WTC11 (cell line): Measurements from ENCODE around the gene TUT4.

ENCODE experiments used
- CBFB ChIP-seq: sonication (generic); formaldehyde crosslinking; IDR thresholded peaks from 2 replicates; pipeline ENCODE4 v1.8.1; 2022; ENCODE audit warnings: mild to moderate bottlenecking, low read depth, missing genetic modification reagents
- MYBL2 ChIP-seq: sonication (generic); formaldehyde crosslinking; IDR thresholded peaks from 2 replicates; pipeline ENCODE4 v1.8.1; 2023; ENCODE audit warnings: mild to moderate bottlenecking, moderate library complexity, missing genetic modification reagents
- RELA ChIP-seq: sonication (generic); formaldehyde crosslinking; IDR thresholded peaks from 2 replicates; pipeline ENCODE4 v1.8.1; 2022; ENCODE audit warnings: missing genetic modification reagents, mild to moderate bottlenecking, borderline replicate concordance
- ZNF425 ChIP-seq: fragments of 250-450 bp; sonication (Bioruptor Pico); conservative IDR thresholded peaks from 2 replicates; pipeline ENCODE4 v1.9.0; 2021; ENCODE audit warnings: mild to moderate bottlenecking
- TF ChIP-seq, protein P1 (sequence below): fragments of 200-600 bp; IDR thresholded peaks from 2 replicates; pipeline ENCODE4 v1.8.0; 2022; ENCODE audit warnings: antibody characterized with exemption
- TF ChIP-seq, protein P2 (sequence below): sonication (generic); formaldehyde crosslinking; IDR thresholded peaks from 2 replicates; pipeline ENCODE4 v1.8.1; 2023; ENCODE audit warnings: mild to moderate bottlenecking, missing genetic modification reagents, moderate library complexity
- TF ChIP-seq, protein P3 (sequence below): sonication (generic); formaldehyde crosslinking; IDR thresholded peaks from 2 replicates; pipeline ENCODE4 v1.8.0; 2022; ENCODE audit warnings: mild to moderate bottlenecking, missing genetic modification reagents
- TF ChIP-seq, protein P4 (sequence below): sonication (generic); formaldehyde crosslinking; conservative IDR thresholded peaks from 2 replicates; pipeline ENCODE4 v1.8.1; 2022; ENCODE audit warnings: mild to moderate bottlenecking, missing genetic modification reagents

- TF ChIP-seq, protein P1, sequence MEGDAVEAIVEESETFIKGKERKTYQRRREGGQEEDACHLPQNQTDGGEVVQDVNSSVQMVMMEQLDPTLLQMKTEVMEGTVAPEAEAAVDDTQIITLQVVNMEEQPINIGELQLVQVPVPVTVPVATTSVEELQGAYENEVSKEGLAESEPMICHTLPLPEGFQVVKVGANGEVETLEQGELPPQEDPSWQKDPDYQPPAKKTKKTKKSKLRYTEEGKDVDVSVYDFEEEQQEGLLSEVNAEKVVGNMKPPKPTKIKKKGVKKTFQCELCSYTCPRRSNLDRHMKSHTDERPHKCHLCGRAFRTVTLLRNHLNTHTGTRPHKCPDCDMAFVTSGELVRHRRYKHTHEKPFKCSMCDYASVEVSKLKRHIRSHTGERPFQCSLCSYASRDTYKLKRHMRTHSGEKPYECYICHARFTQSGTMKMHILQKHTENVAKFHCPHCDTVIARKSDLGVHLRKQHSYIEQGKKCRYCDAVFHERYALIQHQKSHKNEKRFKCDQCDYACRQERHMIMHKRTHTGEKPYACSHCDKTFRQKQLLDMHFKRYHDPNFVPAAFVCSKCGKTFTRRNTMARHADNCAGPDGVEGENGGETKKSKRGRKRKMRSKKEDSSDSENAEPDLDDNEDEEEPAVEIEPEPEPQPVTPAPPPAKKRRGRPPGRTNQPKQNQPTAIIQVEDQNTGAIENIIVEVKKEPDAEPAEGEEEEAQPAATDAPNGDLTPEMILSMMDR, result no peak
- no peak for TF ChIP-seq CBFB (CRISPR knock-in tag)
- TF ChIP-seq, protein P2, sequence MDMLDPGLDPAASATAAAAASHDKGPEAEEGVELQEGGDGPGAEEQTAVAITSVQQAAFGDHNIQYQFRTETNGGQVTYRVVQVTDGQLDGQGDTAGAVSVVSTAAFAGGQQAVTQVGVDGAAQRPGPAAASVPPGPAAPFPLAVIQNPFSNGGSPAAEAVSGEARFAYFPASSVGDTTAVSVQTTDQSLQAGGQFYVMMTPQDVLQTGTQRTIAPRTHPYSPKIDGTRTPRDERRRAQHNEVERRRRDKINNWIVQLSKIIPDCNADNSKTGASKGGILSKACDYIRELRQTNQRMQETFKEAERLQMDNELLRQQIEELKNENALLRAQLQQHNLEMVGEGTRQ (CRISPR knock-in tag), result no peak
- no peak for TF ChIP-seq ZNF425 (CRISPR knock-in tag)
- TF ChIP-seq, protein P3, sequence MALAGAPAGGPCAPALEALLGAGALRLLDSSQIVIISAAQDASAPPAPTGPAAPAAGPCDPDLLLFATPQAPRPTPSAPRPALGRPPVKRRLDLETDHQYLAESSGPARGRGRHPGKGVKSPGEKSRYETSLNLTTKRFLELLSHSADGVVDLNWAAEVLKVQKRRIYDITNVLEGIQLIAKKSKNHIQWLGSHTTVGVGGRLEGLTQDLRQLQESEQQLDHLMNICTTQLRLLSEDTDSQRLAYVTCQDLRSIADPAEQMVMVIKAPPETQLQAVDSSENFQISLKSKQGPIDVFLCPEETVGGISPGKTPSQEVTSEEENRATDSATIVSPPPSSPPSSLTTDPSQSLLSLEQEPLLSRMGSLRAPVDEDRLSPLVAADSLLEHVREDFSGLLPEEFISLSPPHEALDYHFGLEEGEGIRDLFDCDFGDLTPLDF (CRISPR knock-in tag), result no peak
- TF ChIP-seq, protein P4, sequence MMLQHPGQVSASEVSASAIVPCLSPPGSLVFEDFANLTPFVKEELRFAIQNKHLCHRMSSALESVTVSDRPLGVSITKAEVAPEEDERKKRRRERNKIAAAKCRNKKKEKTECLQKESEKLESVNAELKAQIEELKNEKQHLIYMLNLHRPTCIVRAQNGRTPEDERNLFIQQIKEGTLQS (CRISPR knock-in tag), result no peak
- TF ChIP-seq MYBL2 (CRISPR knock-in tag), result no peak
- no peak for TF ChIP-seq RELA
Measured at GRCh38 chr1:52588027-52588426, 35.1 kb upstream of the TUT4 start.
